NCI-H226 (cell line): ENCODE data around the gene SLC6A16.
A peak's percentile ranks its signal among the peaks of the same experiment; 100 is the strongest.
"Not testable (repeated sequence)": the region's sequence is repeated elsewhere in the genome, so short reads cannot be mapped to it uniquely, and the experiment has no call there.

Source experiments
- DNase-seq: peaks from one replicate; pipeline ENCODE4 v3.0.0-alpha.2; 2015

The SLC6A16 gene

GRCh38 chr19:49324801-49325576 is at the start of gene SLC6A16:
Gene SLC6A16 (minus strand): TSS chr19:49325191. CDS start chr19:49311347, 13,844 bp downstream.
- no peak for DNase-seq

GRCh38 chr19:49373174-49373573 is 48.2 kb upstream of the SLC6A16 start:
- DNase-seq = not testable (repeated sequence)

- no peak for DNase-seq
Measured at GRCh38 chr19:49371184-49371583, 46.2 kb upstream of the SLC6A16 start.

GRCh38 chr19:49368711-49369358 is 43.8 kb upstream of the SLC6A16 start:
- no peak for DNase-seq

- DNase-seq = no peak
Measured at GRCh38 chr19:49366110-49366509, 41.1 kb upstream of the SLC6A16 start.

- DNase-seq = no peak
Measured at GRCh38 chr19:49364083-49364737, 39.2 kb upstream of the SLC6A16 start.

- peak; percentile 95 for DNase-seq
Measured at GRCh38 chr19:49363268-49364082, 38.5 kb upstream of the SLC6A16 start, which contains the start of gene DKKL1. Gene DKKL1 (plus strand): TSS chr19:49363877. CDS start chr19:49363999, 122 bp downstream.

GRCh38 chr19:49362929-49363267 is 37.9 kb upstream of the SLC6A16 start:
- DNase-seq = no peak

GRCh38 chr19:49362048-49362928 is 37.3 kb upstream of the SLC6A16 start, which contains the start of gene TEAD2:
Gene TEAD2 (minus strand): TSS chr19:49362416. CDS start chr19:49360075, 2,341 bp downstream.
- DNase-seq = peak; percentile 41

- peak; percentile 23 for DNase-seq
Measured at GRCh38 chr19:49361438-49362047, 36.6 kb upstream of the SLC6A16 start.

GRCh38 chr19:49359851-49360820 is 35.1 kb upstream of the SLC6A16 start:
- no peak for DNase-seq

- no peak for DNase-seq
Measured at GRCh38 chr19:49357186-49357585, 32.2 kb upstream of the SLC6A16 start.

GRCh38 chr19:49356382-49356781 is 31.4 kb upstream of the SLC6A16 start:
- DNase-seq = no peak

GRCh38 chr19:49355909-49356353 is 30.9 kb upstream of the SLC6A16 start:
- DNase-seq = no peak

GRCh38 chr19:49349567-49349966 is 24.6 kb upstream of the SLC6A16 start:
- DNase-seq = no peak

GRCh38 chr19:49348305-49349189 is 23.6 kb upstream of the SLC6A16 start:
- no peak for DNase-seq

- DNase-seq = peak; percentile 74
Measured at GRCh38 chr19:49347835-49348234, 22.8 kb upstream of the SLC6A16 start.

GRCh38 chr19:49347191-49347590 is 22.2 kb upstream of the SLC6A16 start:
- no peak for DNase-seq
